Head of caudate nucleus (tissue), 42 donors: ENCODE measurements around the gene PRPF40B.

ENCODE experiments used
- DNase-seq, 42 donors: peaks; one replicate each; pipeline versions ENCODE4 v3.0.0 to v3.0.0-alpha.2; 2020 to 2021; ENCODE audit warnings: mixed read lengths in 7 of 42
- intact Hi-C: fragments of 100-400 bp; cut with DNase I; formaldehyde crosslinking; loops from one replicate; pipeline ENCODE4 v1.15.0; 2022

The PRPF40B gene

GRCh38 chr12:49623142-49623904 lies at the start of gene PRPF40B:
PRPF40B (plus strand) TSS chr12:49623561; CDS start chr12:49623591, 30 bp downstream.
- intact Hi-C loops: no loop called here
- DNase-seq: peak; percentile 62 to 94 (median 88)

GRCh38 chr12:49577589-49578315 lies 45.6 kb upstream of the PRPF40B start:
- intact Hi-C loops: no loop called here
- peak in 1 of 42 donors; percentile 16 for DNase-seq

GRCh38 chr12:49578471-49579112 lies 44.8 kb upstream of the PRPF40B start:
- peak in 1 of 42 donors; percentile 5 for DNase-seq
- intact Hi-C loops: no loop called here

- peak; percentile 43 to 92 (median 81) for DNase-seq
- intact Hi-C loops: no loop called here
These were observed 42.5 kb upstream of the PRPF40B start for GRCh38 chr12:49580572-49581535.

- no peak for DNase-seq
- intact Hi-C loops: no loop called here
These were observed 41.2 kb upstream of the PRPF40B start for GRCh38 chr12:49582201-49582600.

- intact Hi-C loops: no loop called here
- peak in 1 of 42 donors; percentile 32 for DNase-seq
These were observed 40.5 kb upstream of the PRPF40B start for GRCh38 chr12:49582850-49583249.

GRCh38 chr12:49583366-49584094 lies 39.8 kb upstream of the PRPF40B start:
- intact Hi-C loops: no loop called here
- peak in 26 of 42 donors; percentile 14 to 68 (median 32) for DNase-seq

GRCh38 chr12:49584591-49584990 lies 38.8 kb upstream of the PRPF40B start:
- intact Hi-C loops: no loop called here

GRCh38 chr12:49585477-49586459 lies 37.6 kb upstream of the PRPF40B start:
- intact Hi-C loops: no loop called here
- peak in 29 of 42 donors; percentile 11 to 78 (median 42) for DNase-seq

More at GRCh38 chr12:49584591-49584990, 38.8 kb upstream of the PRPF40B start:
- no peak for DNase-seq

- intact Hi-C loops: no loop called here
- DNase-seq: no peak
These were observed 36.0 kb upstream of the PRPF40B start for GRCh38 chr12:49587174-49587908.

- no peak for DNase-seq
- intact Hi-C loops: no loop called here
These were observed 35.1 kb upstream of the PRPF40B start for GRCh38 chr12:49588281-49588680.

GRCh38 chr12:49588721-49589516 lies 34.4 kb upstream of the PRPF40B start:
- DNase-seq: peak in 17 of 42 donors; percentile 16 to 59 (median 33)
- intact Hi-C loops: no loop called here

- intact Hi-C loops: no loop called here
- no peak for DNase-seq
These were observed 24.8 kb upstream of the PRPF40B start for GRCh38 chr12:49598527-49598926.

- no peak for DNase-seq
- intact Hi-C loops: no loop called here
These were observed 23.4 kb upstream of the PRPF40B start for GRCh38 chr12:49599961-49600360.

GRCh38 chr12:49603721-49604120 lies 19.6 kb upstream of the PRPF40B start:
- intact Hi-C loops: no loop called here
- DNase-seq: no peak
